ENCODE measurements around the gene KLRC3.
A peak's percentile ranks its signal among the peaks of the same experiment; 100 is the strongest.
"Not testable (repeated sequence)": the region's sequence is repeated elsewhere in the genome, so short reads cannot be mapped to it uniquely, and the experiment has no call there.

The KLRC3 gene

GRCh38 chr12:10368206-10369171 lies 51.9 kb downstream of the KLRC3 start:
- DNase-seq = no peak

DNA sequence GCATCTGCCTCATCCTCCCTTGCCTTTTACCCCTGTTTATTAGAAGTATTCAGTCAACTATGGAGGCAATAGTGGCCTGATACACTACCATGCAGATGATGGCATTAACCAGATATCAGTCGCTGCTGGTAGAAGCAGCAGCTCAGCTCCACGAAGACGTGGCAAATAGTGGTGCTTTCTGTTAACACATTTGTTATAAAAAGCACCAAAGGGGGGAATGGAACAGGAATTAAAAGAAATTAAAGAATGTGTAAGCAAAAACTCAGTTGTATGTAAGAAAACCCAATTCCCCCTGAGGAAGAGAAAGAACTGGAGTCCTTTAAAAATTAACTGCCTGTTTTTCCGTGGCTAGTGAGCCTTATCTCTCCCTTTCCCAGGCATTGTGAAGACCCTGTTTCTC lies 52.7 kb downstream of the KLRC3 start:
- not testable (repeated sequence) for DNase-seq

DNA sequence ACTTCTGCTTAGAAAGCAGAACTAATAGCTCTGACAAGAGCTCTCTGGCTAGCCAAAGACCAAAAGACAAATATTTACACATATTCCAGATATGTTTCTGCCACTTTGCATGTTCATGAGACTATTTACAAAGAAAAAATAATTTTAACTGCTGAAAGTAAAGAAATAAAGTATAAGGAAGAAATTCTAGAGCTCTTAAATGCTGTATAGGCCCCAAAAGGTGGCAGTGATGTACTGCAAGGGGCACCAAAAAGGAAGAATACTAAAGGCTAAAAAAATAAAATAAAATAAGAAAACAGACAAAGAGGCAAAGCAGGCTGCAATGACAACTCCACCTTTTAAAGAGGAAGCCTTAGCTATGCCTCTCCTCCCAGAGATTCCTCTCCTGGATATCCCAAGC lies 53.5 kb downstream of the KLRC3 start:
- DNase-seq = no peak

- no peak for DNase-seq
Measured at GRCh38 chr12:10365696-10366405, 54.5 kb downstream of the KLRC3 start.

DNA sequence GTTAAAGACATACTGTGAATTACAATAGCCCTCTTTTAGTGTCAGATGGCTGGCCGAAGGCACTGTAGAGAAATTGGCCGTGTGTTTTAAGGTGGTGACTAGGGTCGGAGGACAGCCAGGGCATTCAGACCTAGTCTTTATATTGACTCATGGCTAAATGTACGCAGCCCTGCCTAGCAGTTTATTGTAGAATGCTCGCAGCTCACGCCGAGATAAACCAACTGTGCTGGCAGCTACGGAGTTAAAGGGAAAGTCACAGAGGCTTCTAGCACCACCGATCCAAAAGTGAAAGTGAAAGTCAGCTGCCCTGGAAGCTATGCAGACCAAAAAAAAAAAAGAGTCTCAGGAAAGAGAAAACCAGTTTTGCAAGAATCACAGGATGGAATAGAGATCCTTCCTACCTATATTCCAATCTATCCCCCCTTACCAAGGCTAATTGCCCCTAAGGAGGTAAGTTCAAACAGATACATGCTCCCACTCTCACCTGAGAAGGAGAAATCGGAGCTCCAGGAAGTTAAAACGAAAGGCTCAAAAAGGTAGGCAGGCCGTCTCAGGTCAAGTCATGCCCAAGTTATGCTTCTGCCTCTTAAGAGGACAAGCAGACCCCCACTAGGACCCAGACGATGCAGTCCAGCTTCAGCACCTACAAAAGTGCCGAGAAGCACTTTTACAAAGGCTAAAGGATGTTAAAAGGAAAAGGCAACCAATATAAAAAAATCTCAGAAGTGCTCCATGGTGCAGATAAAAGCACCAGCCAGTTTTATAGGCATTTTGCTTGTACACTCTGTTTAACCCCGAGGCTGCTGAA lies 55.4 kb downstream of the KLRC3 start:
- DNase-seq = peak; percentile 61

DNA sequence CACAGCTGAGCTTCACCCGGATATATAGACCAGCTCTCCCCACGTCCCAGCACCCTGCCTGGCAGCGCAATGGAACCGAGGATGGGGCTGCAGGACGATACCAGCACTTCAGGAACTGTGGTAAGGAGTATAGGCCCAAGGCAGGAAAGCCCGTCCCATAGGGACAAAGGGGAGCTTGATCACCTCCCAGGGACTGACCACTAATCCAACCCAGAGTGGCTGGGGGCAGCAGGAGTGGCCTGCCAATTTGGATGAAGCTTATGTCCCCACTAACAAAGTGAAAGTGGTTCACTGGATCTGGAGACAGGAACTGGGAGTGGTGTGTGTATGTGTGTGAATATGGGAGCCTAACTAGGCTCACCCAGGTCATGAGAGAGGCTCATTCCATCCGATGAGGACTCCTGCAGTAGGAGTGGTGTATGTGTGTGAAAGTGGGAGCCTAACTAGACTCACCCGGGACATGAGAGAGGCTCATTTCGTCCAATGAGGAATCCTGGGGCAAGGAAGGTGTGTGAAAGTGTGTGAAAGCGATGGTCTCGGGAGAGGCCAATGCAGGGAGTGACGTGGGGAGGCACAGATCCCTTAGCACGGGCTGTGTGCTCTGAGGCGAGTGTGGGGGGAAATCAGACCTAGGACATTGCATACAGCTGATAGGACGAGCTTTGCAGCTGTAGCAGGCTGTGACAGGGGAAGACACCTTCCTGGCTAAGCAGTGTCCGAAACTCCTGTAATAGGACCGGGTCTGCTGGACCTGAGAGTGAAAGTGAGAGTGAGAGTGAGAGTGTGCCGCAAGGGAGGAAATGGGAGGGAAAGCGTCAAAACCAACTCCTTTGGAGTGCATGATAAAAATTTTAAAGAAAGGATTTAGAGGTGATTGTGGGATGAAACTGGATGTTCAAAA lies 56.2 kb downstream of the KLRC3 start:
- no peak for DNase-seq

DNA sequence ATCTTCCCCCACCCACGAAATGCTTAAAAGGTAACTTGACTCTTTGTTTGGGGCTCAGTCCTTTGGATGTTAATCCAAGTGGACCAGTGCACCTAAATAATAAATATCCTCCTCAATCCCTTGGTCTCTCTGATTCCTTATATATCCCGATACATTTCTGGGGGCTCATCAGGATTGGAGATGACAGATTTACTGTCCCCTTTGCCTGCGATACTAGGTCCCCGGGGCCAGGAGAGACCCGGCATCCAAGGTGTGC lies 56.8 kb downstream of the KLRC3 start:
- DNase-seq = no peak

GRCh38 chr12:10362828-10363657 lies 57.4 kb downstream of the KLRC3 start:
- no peak for DNase-seq

DNA sequence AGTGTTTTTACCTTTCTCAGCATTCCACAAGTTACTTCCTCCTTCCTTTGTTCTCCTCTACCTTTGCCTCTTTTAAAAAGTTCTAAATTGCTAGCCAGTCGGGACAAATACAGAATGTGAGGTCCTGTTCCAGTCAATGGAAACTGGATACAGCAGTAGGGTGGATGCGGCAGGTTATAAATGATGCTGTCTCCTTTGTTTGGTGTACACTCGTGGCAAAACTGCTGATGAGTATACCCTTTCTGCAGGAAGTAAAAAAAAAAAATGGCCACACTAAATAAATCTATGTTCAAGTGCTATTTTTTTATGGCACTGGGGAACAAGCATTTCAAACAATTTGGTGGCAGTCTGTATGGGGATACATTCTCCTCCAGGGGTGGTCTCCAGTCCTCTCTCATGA lies 58.1 kb downstream of the KLRC3 start:
- DNase-seq = no peak
